Activated CD4-positive, alpha-beta T cell treated with anti-CD3 and anti-CD28 coated beads, Interleukin-2, amount 50 U/mL, for 4 hours (primary cell): ENCODE measurements around the gene NENF.
"Not testable (repeated sequence)": the region's sequence is repeated elsewhere in the genome, so short reads cannot be mapped to it uniquely, and the experiment has no call there.

Source experiments
- DNase-seq, 2 experiments: peaks; one replicate each; pipeline ENCODE4 v3.0.0-alpha.2; 2020

NENF gene

GRCh38 chr1:212461916-212462660 lies 29.4 kb downstream of the NENF start:
- DNase-seq, result no peak

- no peak for DNase-seq
Measured at GRCh38 chr1:212463565-212464285, 31.0 kb downstream of the NENF start.

GRCh38 chr1:212465311-212465710 lies 32.6 kb downstream of the NENF start:
- DNase-seq, result no peak

GRCh38 chr1:212466437-212466836 lies 33.7 kb downstream of the NENF start:
- no peak for DNase-seq

- no peak for DNase-seq
Measured at GRCh38 chr1:212466898-212467650, 34.4 kb downstream of the NENF start.

- no peak for DNase-seq
Measured at GRCh38 chr1:212467843-212468482, 35.2 kb downstream of the NENF start.

GRCh38 chr1:212470059-212470458 lies 37.3 kb downstream of the NENF start:
- DNase-seq, result no peak

GRCh38 chr1:212471286-212471685 lies 38.6 kb downstream of the NENF start:
- no peak for DNase-seq

- DNase-seq, result no peak
Measured at GRCh38 chr1:212471891-212472675, 39.4 kb downstream of the NENF start.

- DNase-seq, result no peak
Measured at GRCh38 chr1:212473729-212474128, 41.0 kb downstream of the NENF start.

- no peak for DNase-seq
Measured at GRCh38 chr1:212475151-212475550, 42.4 kb downstream of the NENF start.

GRCh38 chr1:212475831-212476230 lies 43.1 kb downstream of the NENF start:
- not testable (repeated sequence) for DNase-seq

- peak; percentile 72 to 73 for DNase-seq
Measured at GRCh38 chr1:212477014-212477679, 44.4 kb downstream of the NENF start.

- DNase-seq, result no peak
Measured at GRCh38 chr1:212477680-212478466, 45.2 kb downstream of the NENF start.

- no peak for DNase-seq
Measured at GRCh38 chr1:212478467-212479025, 45.8 kb downstream of the NENF start.

- DNase-seq, result no peak
Measured at GRCh38 chr1:212479188-212479587, 46.5 kb downstream of the NENF start.

- DNase-seq, result not testable (repeated sequence)
Measured at GRCh38 chr1:212480711-212481437, 48.2 kb downstream of the NENF start.

- DNase-seq, result no peak
Measured at GRCh38 chr1:212481438-212481767, 48.7 kb downstream of the NENF start.

- DNase-seq, result no peak
Measured at GRCh38 chr1:212482006-212482636, 49.4 kb downstream of the NENF start.
